Fibroblast of villous mesenchyme (primary cell): ENCODE results near the gene RETREG2. TPM values are rescaled to one million over a fixed set of nuclear protein-coding genes. Genes with fewer than 3 reads are reported as not detected.
A peak's percentile ranks its signal among the peaks of the same experiment; 100 is the strongest.

ENCODE experiments used
- DNase-seq: peaks from one replicate; pipeline ENCODE4 v3.0.0-alpha.2; 2010; ENCODE audit warnings: low read depth
- H3K4me3 ChIP-seq: 2 replicates; pipeline ENCODE4 v1.5.1; 2011; ENCODE audit warnings: low read depth, mild to moderate bottlenecking, low read length
- total RNA-seq: library from RNA; depleted of rRNA; stranded (reverse); fragments of >200 nt; gene quantifications from 2 replicates; pipeline ENCODE4 v1.2.3, GENCODE V29; 2012
- TF ChIP-seq, protein P1 (sequence below): IDR thresholded peaks from 2 replicates; pipeline ENCODE4 v1.5.1; 2012; ENCODE audit warnings: low read depth, mild to moderate bottlenecking, low read length; ENCODE audit not compliant: insufficient read depth

Gene RETREG2, protein sequence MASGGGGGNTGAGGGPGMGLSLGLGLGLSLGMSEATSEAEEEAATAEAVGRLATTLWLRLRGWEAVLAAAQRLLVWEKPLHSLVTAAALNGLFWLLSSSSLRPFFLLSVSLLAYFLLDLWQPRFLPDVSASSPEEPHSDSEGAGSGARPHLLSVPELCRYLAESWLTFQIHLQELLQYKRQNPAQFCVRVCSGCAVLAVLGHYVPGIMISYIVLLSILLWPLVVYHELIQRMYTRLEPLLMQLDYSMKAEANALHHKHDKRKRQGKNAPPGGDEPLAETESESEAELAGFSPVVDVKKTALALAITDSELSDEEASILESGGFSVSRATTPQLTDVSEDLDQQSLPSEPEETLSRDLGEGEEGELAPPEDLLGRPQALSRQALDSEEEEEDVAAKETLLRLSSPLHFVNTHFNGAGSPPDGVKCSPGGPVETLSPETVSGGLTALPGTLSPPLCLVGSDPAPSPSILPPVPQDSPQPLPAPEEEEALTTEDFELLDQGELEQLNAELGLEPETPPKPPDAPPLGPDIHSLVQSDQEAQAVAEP
- 57.4 and 62.5 TPM in 2 replicates for total RNA-seq

DNA sequence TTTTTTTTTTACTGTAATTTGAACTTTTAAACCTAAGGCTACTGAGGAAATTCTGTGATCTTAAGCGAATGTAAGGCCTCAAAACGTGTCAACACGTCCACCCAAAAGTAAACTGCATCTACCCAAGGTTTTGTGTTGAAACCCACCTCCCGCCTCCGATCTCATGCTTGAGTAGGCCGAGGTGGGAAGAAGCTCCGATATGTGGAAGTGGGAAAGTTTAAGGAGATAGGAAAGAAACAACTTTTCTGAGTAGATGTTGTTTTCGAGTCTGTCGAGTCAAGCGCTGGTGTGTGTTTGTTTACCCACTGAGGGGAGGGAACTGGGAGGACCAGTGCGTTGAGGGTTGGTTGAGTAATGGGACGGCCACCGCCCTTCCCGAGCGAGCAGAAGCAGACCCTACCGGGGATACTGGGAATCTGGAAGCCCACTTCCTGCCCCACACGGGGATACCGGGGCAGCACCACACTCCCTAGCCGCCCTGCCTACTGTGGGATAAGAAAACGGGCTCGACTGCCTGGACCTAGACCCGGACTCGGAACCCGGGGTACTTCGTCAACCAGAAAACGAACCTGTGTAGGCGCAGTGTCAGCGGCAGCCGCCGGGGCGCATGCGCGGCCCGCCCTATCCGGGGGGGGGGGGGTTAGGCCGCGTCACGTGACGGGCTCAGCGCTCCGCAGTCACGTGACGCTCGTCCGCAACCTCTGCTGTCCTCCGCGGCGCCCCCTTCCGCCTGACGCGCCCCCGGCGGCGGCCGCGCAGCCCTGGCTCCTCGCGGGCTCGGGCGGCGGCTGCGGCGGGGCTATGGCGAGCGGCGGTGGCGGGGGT lies at the start of gene RETREG2:
RETREG2 (plus strand) TSS at position 724 of the 825 bp plus-strand sequence; CDS start at position 802, 78 bp downstream.
- TF ChIP-seq, protein P1, sequence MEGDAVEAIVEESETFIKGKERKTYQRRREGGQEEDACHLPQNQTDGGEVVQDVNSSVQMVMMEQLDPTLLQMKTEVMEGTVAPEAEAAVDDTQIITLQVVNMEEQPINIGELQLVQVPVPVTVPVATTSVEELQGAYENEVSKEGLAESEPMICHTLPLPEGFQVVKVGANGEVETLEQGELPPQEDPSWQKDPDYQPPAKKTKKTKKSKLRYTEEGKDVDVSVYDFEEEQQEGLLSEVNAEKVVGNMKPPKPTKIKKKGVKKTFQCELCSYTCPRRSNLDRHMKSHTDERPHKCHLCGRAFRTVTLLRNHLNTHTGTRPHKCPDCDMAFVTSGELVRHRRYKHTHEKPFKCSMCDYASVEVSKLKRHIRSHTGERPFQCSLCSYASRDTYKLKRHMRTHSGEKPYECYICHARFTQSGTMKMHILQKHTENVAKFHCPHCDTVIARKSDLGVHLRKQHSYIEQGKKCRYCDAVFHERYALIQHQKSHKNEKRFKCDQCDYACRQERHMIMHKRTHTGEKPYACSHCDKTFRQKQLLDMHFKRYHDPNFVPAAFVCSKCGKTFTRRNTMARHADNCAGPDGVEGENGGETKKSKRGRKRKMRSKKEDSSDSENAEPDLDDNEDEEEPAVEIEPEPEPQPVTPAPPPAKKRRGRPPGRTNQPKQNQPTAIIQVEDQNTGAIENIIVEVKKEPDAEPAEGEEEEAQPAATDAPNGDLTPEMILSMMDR, result peak; percentile 19
- DNase-seq, result peak; percentile 94
- peak within 1 kb of the TSS; percentile 83 for H3K4me3 ChIP-seq

DNA sequence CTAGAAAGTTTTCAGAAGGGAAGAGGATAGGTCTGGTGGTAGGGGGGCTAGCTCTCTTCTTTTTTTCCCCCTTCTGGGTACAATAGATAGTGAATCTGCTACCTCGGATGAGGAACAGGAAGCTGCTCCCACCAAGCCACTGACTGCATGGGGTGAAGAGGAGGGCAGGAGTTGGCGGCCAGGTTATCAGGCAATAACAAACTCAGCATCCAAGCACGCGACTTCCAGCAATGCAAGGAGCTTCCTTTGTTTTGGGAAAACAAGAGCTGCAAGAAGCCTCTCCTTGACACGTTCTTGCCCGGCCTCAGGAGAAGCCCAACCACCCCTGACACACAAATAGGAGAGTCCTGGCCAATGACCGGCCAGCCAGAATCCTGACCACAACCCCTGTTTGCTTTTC lies 49.7 kb upstream of the RETREG2 start:
- no peak overlapping the region for H3K4me3 ChIP-seq
- TF ChIP-seq, protein P1, result no peak
- DNase-seq, result no peak

GRCh38 chr2:219129589-219129988 lies 48.5 kb upstream of the RETREG2 start:
- TF ChIP-seq, protein P1, result no peak
- no peak overlapping the region for H3K4me3 ChIP-seq
- no peak for DNase-seq

GRCh38 chr2:219131327-219131726 lies 46.7 kb upstream of the RETREG2 start:
- no peak overlapping the region for H3K4me3 ChIP-seq
- TF ChIP-seq, protein P1, result no peak
- no peak for DNase-seq

- no peak overlapping the region for H3K4me3 ChIP-seq
- TF ChIP-seq, protein P1, result no peak
- DNase-seq, result no peak
Observed at GRCh38 chr2:219131744-219132143, 46.3 kb upstream of the RETREG2 start.

DNA sequence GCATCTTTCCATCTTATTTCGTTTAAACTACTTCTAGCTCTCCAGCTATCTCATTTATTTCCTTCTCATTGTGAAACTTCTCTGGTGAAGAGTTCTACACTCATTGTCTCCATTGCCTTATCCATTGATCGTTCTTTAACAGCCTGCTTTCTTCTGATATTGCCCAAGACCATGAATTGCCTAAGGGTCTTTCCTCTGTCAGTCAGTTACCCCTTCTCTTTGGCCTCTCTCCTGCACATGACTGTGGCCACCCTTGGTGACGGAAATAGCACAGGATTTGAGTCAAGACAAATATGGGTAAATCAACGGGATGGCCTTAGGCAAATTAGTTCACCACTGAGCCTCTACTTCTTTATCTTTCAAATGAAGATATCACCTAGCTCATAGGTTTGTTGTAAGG lies 44.1 kb upstream of the RETREG2 start:
- DNase-seq, result no peak
- TF ChIP-seq, protein P1, result no peak

More for the DNA sequence above, 44.1 kb upstream of the RETREG2 start:
- no peak overlapping the region for H3K4me3 ChIP-seq
